B cell (primary cell): Measurements from ENCODE around the gene ASIC1. TPM values are rescaled to one million over a fixed set of nuclear protein-coding genes. Genes with fewer than 3 reads are reported as not detected.

Source experiments
- ATAC-seq: fragments of 200-7000 bp; cut with Tn5 transposase; one replicate; pipeline ENCODE4 v1.10.0; 2021; ENCODE audit warnings: low read depth, mild to moderate bottlenecking, moderate number of reproducible peaks, moderate library complexity
- CTCF ChIA-PET: fragments of 350-600 bp; sonication (Branson Sonifier 250); formaldehyde crosslinking; loops from one replicate; lab custom pipeline; 2021; ENCODE audit warnings: antibody characterized with exemption, inconsistent platforms; lab: Charles Lee
- POLR2A ChIA-PET: fragments of 350-600 bp; sonication (Branson Sonifier 250); formaldehyde crosslinking; loops from one replicate; lab custom pipeline; 2021; ENCODE audit warnings: antibody characterized with exemption; lab: Charles Lee
- DNase-seq: peaks from one replicate; pipeline ENCODE4 v3.0.0; 2013
- H2AFZ ChIP-seq: 2 replicates; pipeline ENCODE4 v1.6.1; 2012; ENCODE audit warnings: mild to moderate bottlenecking, low read depth, low read length; ENCODE audit not compliant: insufficient read depth, poor library complexity, severe bottlenecking
- H3K27ac ChIP-seq, 2 donors: 1 replicate in 1 of 2; 2 replicates in 1 of 2; pipeline ENCODE4 v1.5.1; 2012 to 2013; ENCODE audit warnings: low read length in 2 of 2, mild to moderate bottlenecking in 2 of 2, moderate library complexity in 1 of 2
- H3K27me3 ChIP-seq, 4 experiments: fragments of 200-600 bp in 1 of 4; sonication (generic) in 1 of 4; replicated peaks in 1 of 4; 1 replicate in 2 of 4; 2 replicates in 2 of 4; pipeline versions ENCODE4 v1.6.1 to v1.7.0; 2013 to 2016; ENCODE audit warnings: low read length in 3 of 4, mild to moderate bottlenecking in 2 of 4, mixed read lengths in 1 of 4, moderate library complexity in 1 of 4; ENCODE audit not compliant: insufficient read depth in 4 of 4, control insufficient read depth in 3 of 4; ENCODE audit errors: control extremely low read depth in 1 of 4
- H3K36me3 ChIP-seq, 2 experiments: replicated peaks in 1 of 2; 1 replicate in 1 of 2; 2 replicates in 1 of 2; pipeline versions ENCODE4 v1.6.1 to v1.7.1; 2013; ENCODE audit warnings: low read length in 1 of 2; ENCODE audit not compliant: insufficient read depth in 2 of 2, control insufficient read depth in 1 of 2; ENCODE audit errors: control extremely low read depth in 1 of 2, extremely low read depth in 1 of 2
- H3K4me1 ChIP-seq, 2 donors: fragments of 200-600 bp in 1 of 2; sonication (generic) in 1 of 2; 1 replicate in 1 of 2; 2 replicates in 1 of 2; pipeline versions ENCODE4 v1.5.1 to v1.6.1; 2013 to 2017; ENCODE audit warnings: low read length in 2 of 2; ENCODE audit not compliant: control insufficient read depth in 2 of 2, insufficient read depth in 2 of 2
- H3K4me2 ChIP-seq: replicated peaks from 2 replicates; pipeline ENCODE3; 2012; ENCODE audit warnings: mild to moderate bottlenecking, low read depth, low read length; ENCODE audit not compliant: poor library complexity, severe bottlenecking
- H3K4me3 ChIP-seq, 5 experiments: fragments of 200-600 bp in 1 of 5; sonication (generic) in 1 of 5; 1 replicate in 3 of 5; 2 replicates in 2 of 5; pipeline versions ENCODE4 v1.5.1 to v1.7.0; 2011 to 2016; ENCODE audit warnings: low read length in 4 of 5, mild to moderate bottlenecking in 4 of 5, low read depth in 2 of 5, control low read depth in 1 of 5, moderate library complexity in 1 of 5; ENCODE audit not compliant: insufficient read depth in 1 of 5; ENCODE audit errors: control extremely low read depth in 1 of 5, extremely low read depth in 1 of 5
- H3K79me2 ChIP-seq: fragments of 200-600 bp; sonication (generic); one replicate; pipeline ENCODE4 v1.6.0; 2016; ENCODE audit warnings: low read length; ENCODE audit not compliant: control insufficient read depth, insufficient read depth
- H3K9ac ChIP-seq: fragments of 200-600 bp; sonication (generic); 2 replicates; pipeline ENCODE4 v1.6.1; 2017; ENCODE audit warnings: mild to moderate bottlenecking, low read length, moderate library complexity
- H3K9me3 ChIP-seq, 3 donors: one replicate each; pipeline versions ENCODE4 v1.6.1 to v1.7.1; 2013; ENCODE audit warnings: low read length in 2 of 3; ENCODE audit not compliant: control insufficient read depth in 2 of 3, insufficient read depth in 1 of 3; ENCODE audit errors: control extremely low read depth in 1 of 3
- H4K20me1 ChIP-seq: 2 replicates; pipeline ENCODE4 v1.6.0; 2012; ENCODE audit warnings: mild to moderate bottlenecking, low read length; ENCODE audit not compliant: insufficient read depth, control insufficient read depth, poor library complexity, severe bottlenecking
- H3K27ac Mint-ChIP-seq: one replicate; pipeline ENCODE4 v1.8.0; 2021; ENCODE audit warnings: mixed read lengths
- H3K27me3 Mint-ChIP-seq: one replicate; pipeline ENCODE4 v1.8.0; 2021; ENCODE audit warnings: mixed read lengths
- H3K4me1 Mint-ChIP-seq: one replicate; pipeline ENCODE4 v1.8.0; 2021; ENCODE audit warnings: mixed read lengths
- H3K4me3 Mint-ChIP-seq: one replicate; pipeline ENCODE4 v1.8.0; 2021; ENCODE audit warnings: mixed read lengths
- H3K9me3 Mint-ChIP-seq: one replicate; pipeline ENCODE4 v1.8.0; 2022; ENCODE audit warnings: mixed read lengths; ENCODE audit not compliant: insufficient read depth
- CTCF ChIP-seq: fragments of 200-600 bp; IDR thresholded peaks from one replicate; pipeline ENCODE4 v1.8.0; 2022; ENCODE audit warnings: antibody characterized with exemption, mild to moderate bottlenecking
- EZH2 ChIP-seq: IDR thresholded peaks from 2 replicates; pipeline ENCODE4 v1.6.1; 2012; ENCODE audit warnings: borderline replicate concordance, low read depth, mild to moderate bottlenecking, moderate library complexity, low read length; ENCODE audit not compliant: insufficient read depth, poor library complexity, severe bottlenecking
- WGBS: methylation state at CpG from one replicate; pipeline ENCODE4 v1.1.5; 2013; ENCODE audit warnings: missing lambda C conversion rate; ENCODE audit not compliant: insufficient coverage; 5-methylcytosine and 5-hydroxymethylcytosine counted together
- intact Hi-C: fragments of 100-400 bp; cut with micrococcal nuclease; formaldehyde crosslinking; loops from one replicate; pipeline ENCODE4 v1.10.0; 2022
- polyA plus RNA-seq: library from polyadenylated mRNA; depleted of rRNA; stranded (reverse); fragments of >200 nt; gene quantifications from 2 replicates; pipeline ENCODE4 v1.2.3, GENCODE V29; 2012
- total RNA-seq, 2 donors: library from RNA; stranded (reverse); fragments of 120-200 nt in 1 of 2; gene quantifications; 1 replicate in 1 of 2; 2 replicates in 1 of 2; pipeline versions ENCODE4 v1.2.3 to v1.2.4, GENCODE V29; 2013 to 2022

ASIC1 gene
- total and polyA plus RNA-seq, 2 donors (not counting 1 experiment from before 2014, with no cell fraction given), result not detected

DNA sequence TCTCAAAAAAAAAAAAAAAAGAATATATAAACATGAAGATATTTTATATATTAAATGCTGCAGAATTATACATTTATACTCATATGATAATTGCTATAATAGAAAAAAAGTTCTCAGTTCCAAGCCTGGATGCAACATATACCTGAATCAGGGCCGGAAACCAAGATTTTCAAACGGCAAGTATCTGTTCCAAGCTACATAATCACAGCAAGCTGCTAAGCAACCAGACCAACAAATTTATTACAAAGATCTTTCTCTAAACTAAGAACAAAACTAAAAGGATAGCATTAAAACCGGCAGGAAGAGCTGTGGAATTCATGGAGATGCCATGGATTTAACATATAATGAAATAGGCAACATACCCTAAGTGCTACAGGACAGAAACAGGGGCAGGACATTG is 39.2 kb upstream of the ASIC1 start:
- DNase-seq (no peak), ATAC-seq (no peak)
- H3K9me3 Mint-ChIP-seq, result no peaks in the 10 kb centered on the region
- Histone ChIP-seq H3K4me3 (no peak overlapping the region), H2AFZ (no peak overlapping the region), H3K36me3 (no peaks in the 10 kb centered on the region), H3K27ac (no peak overlapping the region), H3K9ac (no peak overlapping the region), H4K20me1 (no peaks in the 10 kb centered on the region), H3K9me3 (no peaks in the 10 kb centered on the region), H3K4me1 (no peaks in the 10 kb centered on the region), H3K27me3 (no peaks in the 10 kb centered on the region), H3K4me2 (no peak overlapping the region), H3K79me2 (peaks cover 64% of the 10 kb centered on the region)
- 100% methylated on average over 2 of the region's 3 CpGs for WGBS
- CTCF ChIA-PET, result interaction anchor here (0.6 to 2.3 kb wide), 4 partner anchors 9 to 1661 kb away, joined by 3 to 5 read pairs (median 4); no protein-coding TSS in a partner anchor
- intact Hi-C loops, result no loop called here
- no peak overlapping the region for H3K4me3 Mint-ChIP-seq
- TF ChIP-seq EZH2 (no peak), CTCF (no peak)
- POLR2A ChIA-PET, result no interaction called here
- no peak overlapping the region for H3K27ac Mint-ChIP-seq
- H3K27me3 Mint-ChIP-seq, result no peaks in the 10 kb centered on the region
- peaks cover 2% of the 10 kb centered on the region for H3K4me1 Mint-ChIP-seq

DNA sequence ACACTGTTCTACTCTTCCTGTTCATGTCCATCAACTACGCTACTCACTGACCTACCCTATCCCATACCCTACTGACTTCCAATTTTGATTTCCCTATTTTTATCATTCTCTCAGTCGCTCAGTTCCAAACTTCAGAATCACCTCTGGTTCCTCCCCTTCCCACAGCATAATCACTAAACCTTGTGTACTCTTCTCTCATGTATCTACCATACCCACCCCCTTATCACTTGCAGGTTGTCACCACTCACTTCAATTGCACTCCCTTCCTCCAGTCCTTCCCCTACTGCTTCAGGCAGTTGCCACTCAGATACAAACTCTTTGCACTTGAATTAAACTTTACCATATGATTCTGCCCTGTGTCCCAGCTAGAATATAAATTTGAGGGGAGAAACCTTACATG is 38.4 kb upstream of the ASIC1 start:
- no peak for TF ChIP-seq CTCF
- TF ChIP-seq EZH2, result no peak
- CTCF ChIA-PET, result interaction anchor here (1.6 to 2.3 kb wide), 2 partner anchors 9 to 52 kb away, joined by 4 to 5 read pairs; no protein-coding TSS in a partner anchor

More for the DNA sequence above, 38.4 kb upstream of the ASIC1 start:
- Histone ChIP-seq H3K36me3 (no peaks in the 10 kb centered on the region), H3K27me3 (no peaks in the 10 kb centered on the region), H3K79me2 (peaks cover 66% of the 10 kb centered on the region), H3K4me2 (no peak overlapping the region), H4K20me1 (no peaks in the 10 kb centered on the region), H3K4me3 (no peak overlapping the region), H3K9ac (no peak overlapping the region), H3K4me1 (no peaks in the 10 kb centered on the region), H3K9me3 (no peaks in the 10 kb centered on the region), H2AFZ (no peak overlapping the region), H3K27ac (no peak overlapping the region)
- intact Hi-C loops, result no loop called here
- DNase-seq (no peak), ATAC-seq (no peak)
- no peaks in the 10 kb centered on the region for H3K9me3 Mint-ChIP-seq
- H3K4me3 Mint-ChIP-seq, result no peak overlapping the region
- H3K27me3 Mint-ChIP-seq, result no peaks in the 10 kb centered on the region
- no peak overlapping the region for H3K27ac Mint-ChIP-seq
- 100% methylated on average over 2 of the region's 2 CpGs for WGBS
- POLR2A ChIA-PET, result no interaction called here
- H3K4me1 Mint-ChIP-seq, result peaks cover 2% of the 10 kb centered on the region
